ENCODE measurements around the gene CD247. TPM values are rescaled to one million over a fixed set of nuclear protein-coding genes. Genes with fewer than 3 reads are reported as not detected.

CD247 gene
- total RNA-seq, 1 donor from 2014 or later: not detected

DNA sequence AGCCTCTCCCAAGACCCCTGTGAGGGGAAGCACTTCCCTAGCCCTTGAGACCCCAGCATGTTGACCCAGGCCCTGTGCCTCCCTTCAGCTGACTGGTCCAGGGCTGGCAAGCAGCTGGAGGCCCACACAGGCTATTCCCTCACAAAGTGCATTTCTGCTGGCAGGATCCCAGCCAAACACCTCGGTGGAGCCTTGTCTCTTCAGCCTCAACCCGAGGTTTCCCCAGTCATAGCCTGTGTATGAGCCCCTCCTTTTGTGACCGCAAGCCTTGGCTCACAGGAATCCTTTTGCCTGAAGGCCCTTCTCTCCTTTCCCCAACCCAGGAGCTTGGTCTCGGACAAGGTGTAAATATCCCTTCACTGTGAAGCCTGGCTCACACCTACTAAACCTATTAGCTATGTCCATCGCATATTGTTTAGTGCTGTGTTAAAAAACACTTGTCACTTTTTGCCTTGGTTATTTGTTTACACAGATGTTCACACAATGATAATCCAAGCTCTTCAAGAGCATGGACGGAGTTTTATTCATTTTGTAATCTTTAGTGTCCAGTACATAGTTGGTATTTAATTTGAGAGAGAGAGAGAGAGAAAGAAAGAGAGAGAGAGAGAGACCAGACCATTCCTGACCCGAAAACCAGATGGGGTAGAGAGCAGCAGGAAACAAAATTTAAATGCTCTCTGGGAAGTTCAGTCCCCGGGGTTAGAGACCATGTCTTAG, 8.5 kb upstream of the CD247 start:
- no peak for DNase-seq
- Mint-ChIP-seq H3K9me3 (ENCODE audit: unreplicated experiment) (peaks cover 1% of the 10 kb centered on the region), H3K27me3 (ENCODE audit: unreplicated experiment) (peaks cover 6% of the 10 kb centered on the region), H3K4me3 (ENCODE audit: unreplicated experiment) (no peak overlapping the region), H3K4me1 (ENCODE audit: low read depth, unreplicated experiment) (peaks cover 6% of the 10 kb centered on the region), H3K36me3 (ENCODE audit: unreplicated experiment) (peaks cover 7% of the 10 kb centered on the region), H3K27ac (ENCODE audit: unreplicated experiment) (no peak overlapping the region)
- TF ChIP-seq, protein P1, sequence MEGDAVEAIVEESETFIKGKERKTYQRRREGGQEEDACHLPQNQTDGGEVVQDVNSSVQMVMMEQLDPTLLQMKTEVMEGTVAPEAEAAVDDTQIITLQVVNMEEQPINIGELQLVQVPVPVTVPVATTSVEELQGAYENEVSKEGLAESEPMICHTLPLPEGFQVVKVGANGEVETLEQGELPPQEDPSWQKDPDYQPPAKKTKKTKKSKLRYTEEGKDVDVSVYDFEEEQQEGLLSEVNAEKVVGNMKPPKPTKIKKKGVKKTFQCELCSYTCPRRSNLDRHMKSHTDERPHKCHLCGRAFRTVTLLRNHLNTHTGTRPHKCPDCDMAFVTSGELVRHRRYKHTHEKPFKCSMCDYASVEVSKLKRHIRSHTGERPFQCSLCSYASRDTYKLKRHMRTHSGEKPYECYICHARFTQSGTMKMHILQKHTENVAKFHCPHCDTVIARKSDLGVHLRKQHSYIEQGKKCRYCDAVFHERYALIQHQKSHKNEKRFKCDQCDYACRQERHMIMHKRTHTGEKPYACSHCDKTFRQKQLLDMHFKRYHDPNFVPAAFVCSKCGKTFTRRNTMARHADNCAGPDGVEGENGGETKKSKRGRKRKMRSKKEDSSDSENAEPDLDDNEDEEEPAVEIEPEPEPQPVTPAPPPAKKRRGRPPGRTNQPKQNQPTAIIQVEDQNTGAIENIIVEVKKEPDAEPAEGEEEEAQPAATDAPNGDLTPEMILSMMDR (IDR thresholded peaks at IDR 0.05; ENCODE audit: partially characterized antibody, unreplicated experiment): no peak

DNA sequence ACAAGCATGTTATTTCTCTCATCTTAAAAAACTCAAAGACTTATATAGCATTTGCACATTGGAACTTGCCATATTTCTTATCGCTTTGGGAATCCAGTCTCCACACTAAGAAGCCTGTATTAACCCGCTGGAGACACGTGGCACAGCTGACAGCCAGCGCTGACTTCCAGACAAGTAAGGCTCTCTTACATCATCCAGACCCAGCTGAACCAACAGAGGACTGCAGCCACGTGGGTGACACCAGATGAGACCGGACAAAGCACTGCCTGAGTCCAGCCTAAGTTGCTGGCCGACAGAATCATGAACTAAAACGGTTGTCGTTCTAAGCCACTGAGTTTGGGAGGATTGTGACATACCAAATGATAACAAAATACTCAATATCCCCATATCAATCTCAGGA, 6.3 kb upstream of the CD247 start:
- H3K9me3 Mint-ChIP-seq (ENCODE audit: unreplicated experiment): peaks cover 1% of the 10 kb centered on the region
- peaks cover 6% of the 10 kb centered on the region for H3K27me3 Mint-ChIP-seq (ENCODE audit: unreplicated experiment)
- peaks cover 2% of the 10 kb centered on the region for H3K4me1 Mint-ChIP-seq (ENCODE audit: low read depth, unreplicated experiment)
- TF ChIP-seq, protein P1 (IDR thresholded peaks at IDR 0.05; ENCODE audit: partially characterized antibody, unreplicated experiment): no peak
- H3K4me3 Mint-ChIP-seq (ENCODE audit: unreplicated experiment): no peak overlapping the region
- no peak for DNase-seq
- H3K36me3 Mint-ChIP-seq (ENCODE audit: unreplicated experiment): peaks cover 10% of the 10 kb centered on the region
- no peak overlapping the region for H3K27ac Mint-ChIP-seq (ENCODE audit: unreplicated experiment)

DNA sequence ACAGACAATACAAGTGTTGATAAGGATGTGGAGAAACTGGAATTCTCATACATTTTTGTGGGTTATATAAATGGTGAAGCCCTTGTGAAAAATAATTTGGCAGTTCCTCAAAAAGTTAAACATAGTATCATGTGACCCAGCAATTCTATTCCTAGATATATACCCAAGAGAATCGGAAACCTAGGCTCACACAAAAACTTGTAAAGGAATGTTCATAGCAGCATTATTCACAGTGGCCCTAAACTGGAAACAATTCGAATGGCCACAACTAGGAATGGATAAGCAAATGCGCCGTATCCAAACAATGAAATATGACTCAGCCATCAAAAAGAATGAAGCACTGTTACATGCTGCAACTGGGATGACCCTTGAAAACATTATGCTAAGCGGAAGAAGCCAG, 3.9 kb upstream of the CD247 start:
- Mint-ChIP-seq H3K9me3 (ENCODE audit: unreplicated experiment) (no peaks in the 10 kb centered on the region), H3K27me3 (ENCODE audit: unreplicated experiment) (peaks cover 6% of the 10 kb centered on the region), H3K4me3 (ENCODE audit: unreplicated experiment) (no peak overlapping the region), H3K27ac (ENCODE audit: unreplicated experiment) (no peak overlapping the region), H3K4me1 (ENCODE audit: low read depth, unreplicated experiment) (peaks cover 3% of the 10 kb centered on the region), H3K36me3 (ENCODE audit: unreplicated experiment) (peaks cover 10% of the 10 kb centered on the region)
- TF ChIP-seq, protein P1 (IDR thresholded peaks at IDR 0.05; ENCODE audit: partially characterized antibody, unreplicated experiment): no peak
- DNase-seq: no peak

DNA sequence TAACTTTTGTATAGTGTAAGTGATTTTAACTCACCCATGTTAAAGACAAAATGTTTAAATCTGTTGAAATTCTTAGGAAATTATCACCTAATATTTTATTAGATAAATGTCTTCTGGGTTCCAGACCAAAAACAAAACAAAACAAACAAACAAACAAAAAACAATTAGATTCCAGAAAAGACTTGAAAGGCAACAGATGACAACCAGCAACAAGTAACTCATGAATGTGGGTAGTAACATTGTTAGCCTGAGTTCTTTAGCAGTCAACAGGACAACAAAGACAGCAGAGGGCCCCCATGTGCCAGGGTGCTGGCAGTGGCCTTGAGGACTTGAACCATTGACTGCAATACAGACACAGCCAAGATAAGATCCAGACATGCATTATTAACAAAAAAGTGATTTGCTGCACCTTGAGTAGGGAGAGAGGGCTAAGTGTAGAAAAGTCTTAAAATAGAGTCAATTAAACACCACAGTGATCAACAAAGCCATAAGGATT, 2.4 kb upstream of the CD247 start:
- H3K4me1 Mint-ChIP-seq (ENCODE audit: low read depth, unreplicated experiment): peaks cover 2% of the 10 kb centered on the region
- H3K4me3 Mint-ChIP-seq (ENCODE audit: unreplicated experiment): no peak overlapping the region
- H3K36me3 Mint-ChIP-seq (ENCODE audit: unreplicated experiment): peaks cover 10% of the 10 kb centered on the region
- TF ChIP-seq, protein P1 (IDR thresholded peaks at IDR 0.05; ENCODE audit: partially characterized antibody, unreplicated experiment): no peak
- DNase-seq: no peak
- H3K27me3 Mint-ChIP-seq (ENCODE audit: unreplicated experiment): peaks cover 6% of the 10 kb centered on the region
- no peaks in the 10 kb centered on the region for H3K9me3 Mint-ChIP-seq (ENCODE audit: unreplicated experiment)
- H3K27ac Mint-ChIP-seq (ENCODE audit: unreplicated experiment): no peak overlapping the region

DNA sequence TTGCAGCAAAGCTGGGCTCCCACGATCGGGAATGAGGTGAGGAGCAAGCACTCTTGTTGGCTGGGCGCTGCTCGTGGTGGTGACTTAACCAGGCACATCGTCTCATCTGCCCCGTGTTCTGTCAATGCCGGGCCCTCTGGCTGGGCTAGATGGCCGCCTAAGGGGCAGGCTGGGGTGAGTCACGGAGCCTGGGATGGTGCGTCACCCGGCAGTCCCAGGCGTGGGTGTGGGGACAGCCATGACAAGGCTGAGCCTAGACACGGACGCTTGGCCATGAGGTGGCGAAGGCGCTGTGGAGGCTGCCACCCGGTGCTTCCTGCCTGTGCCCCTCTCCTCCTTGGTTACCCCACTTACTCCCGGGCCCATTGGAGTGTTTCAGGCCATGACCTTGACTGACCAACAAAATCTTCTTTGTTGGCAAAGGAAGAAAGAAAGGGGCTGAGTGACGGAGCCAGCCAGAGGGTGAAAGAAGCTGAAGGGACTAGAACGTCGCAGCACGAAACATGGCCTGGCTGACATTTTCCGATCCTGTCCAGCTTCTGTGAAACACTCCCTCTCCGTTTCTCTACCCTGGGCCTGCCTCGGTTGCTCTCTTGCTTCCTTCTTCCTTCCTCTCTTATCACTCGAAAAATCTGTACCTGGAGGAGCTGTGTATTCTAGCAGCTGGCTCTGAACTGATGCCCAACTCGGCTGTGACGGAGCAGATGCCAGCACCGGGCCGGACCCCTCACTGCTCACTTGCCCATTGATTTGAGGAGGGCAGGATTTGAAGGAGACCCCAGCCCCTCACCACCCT, 596 bp downstream of the CD247 start:
- DNase-seq: no peak
- TF ChIP-seq, protein P1 (IDR thresholded peaks at IDR 0.05; ENCODE audit: partially characterized antibody, unreplicated experiment): no peak
- Mint-ChIP-seq H3K4me1 (ENCODE audit: low read depth, unreplicated experiment) (peaks cover 2% of the 10 kb centered on the region), H3K27ac (ENCODE audit: unreplicated experiment) (no peak overlapping the region), H3K9me3 (ENCODE audit: unreplicated experiment) (no peaks in the 10 kb centered on the region), H3K4me3 (ENCODE audit: unreplicated experiment) (no peak overlapping the region), H3K36me3 (ENCODE audit: unreplicated experiment) (peaks cover 5% of the 10 kb centered on the region), H3K27me3 (ENCODE audit: unreplicated experiment) (no peaks in the 10 kb centered on the region)
